Omental fat pad (tissue), 4 donors: ENCODE results near the gene CFAP46. TPM values are rescaled to one million over a fixed set of nuclear protein-coding genes. Genes with fewer than 3 reads are reported as not detected.

Experiments
- ATAC-seq: fragments of 150-250 bp; one replicate; pipeline ENCODE4 v1.9.1; 2016; ENCODE audit warnings: mild to moderate bottlenecking, moderate library complexity; ENCODE audit not compliant: low FRiP score
- DNase-seq: peaks from one replicate; pipeline ENCODE4 v3.0.0-alpha.2; 2019; ENCODE audit warnings: low spot score
- total RNA-seq, 4 donors: library from RNA; depleted of rRNA; stranded (reverse); fragments of >200 nt; gene quantifications; one replicate each; pipeline ENCODE4 v1.1.0, GENCODE V29; 2016
- TF ChIP-seq, protein P1 (sequence below), 3 donors: fragments of 450-650 bp; IDR thresholded peaks; one replicate each; pipeline ENCODE4 v1.5.1; 2016 to 2017; ENCODE audit warnings: antibody characterized with exemption in 3 of 3, mild to moderate bottlenecking in 3 of 3, moderate library complexity in 2 of 3

The CFAP46 gene
- total RNA-seq, 4 donors from 2014 or later = 0.24 to 0.37 TPM; not detected in 2

DNA sequence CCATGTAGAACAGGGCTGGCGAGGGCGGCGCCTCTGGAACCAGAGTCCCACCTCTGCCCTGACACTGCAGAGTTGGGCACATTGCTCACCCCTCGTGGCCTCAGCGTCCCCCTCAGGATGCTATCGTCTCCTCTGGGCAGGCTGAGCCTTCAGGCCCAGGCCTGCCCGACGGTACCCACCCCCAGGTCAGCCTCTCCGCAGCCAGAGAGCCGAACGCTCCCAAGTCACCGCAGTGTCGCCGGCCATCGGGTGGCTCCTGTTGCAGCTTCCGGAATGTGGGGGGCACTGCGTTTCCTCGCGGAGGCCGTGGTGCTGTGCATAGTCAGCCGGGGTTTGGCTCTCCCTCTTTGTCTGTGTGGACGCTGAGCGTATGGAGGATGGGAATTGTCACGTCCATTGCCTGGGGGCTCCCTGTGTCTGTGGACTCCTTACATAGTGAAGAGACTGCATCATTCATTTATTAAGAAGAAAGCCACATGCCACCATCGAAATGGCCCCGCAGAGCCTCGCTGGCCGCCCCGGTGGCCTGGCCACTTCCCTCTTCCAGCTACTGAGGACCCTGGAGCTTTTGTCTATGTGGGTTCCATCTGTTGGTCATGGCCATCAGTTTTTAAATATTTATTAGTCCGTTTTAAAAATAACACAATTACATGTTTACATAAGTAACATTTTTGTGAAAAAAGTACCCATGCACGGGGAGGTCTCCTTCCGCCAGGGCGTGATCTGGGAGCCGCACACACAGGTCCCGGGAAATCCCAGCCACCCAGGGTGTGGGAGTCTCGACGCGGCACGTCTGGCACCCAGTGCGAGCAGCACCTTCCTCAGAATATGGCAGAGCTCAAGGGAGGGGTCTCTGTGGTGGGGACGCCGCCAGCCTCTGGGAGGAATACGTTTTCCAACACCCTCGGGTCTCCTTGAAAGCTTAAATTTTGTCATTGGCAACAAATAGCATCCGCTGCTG is 172.0 kb downstream of the CFAP46 start:
- ATAC-seq (no peak), DNase-seq (no peak)
- TF ChIP-seq, protein P1, sequence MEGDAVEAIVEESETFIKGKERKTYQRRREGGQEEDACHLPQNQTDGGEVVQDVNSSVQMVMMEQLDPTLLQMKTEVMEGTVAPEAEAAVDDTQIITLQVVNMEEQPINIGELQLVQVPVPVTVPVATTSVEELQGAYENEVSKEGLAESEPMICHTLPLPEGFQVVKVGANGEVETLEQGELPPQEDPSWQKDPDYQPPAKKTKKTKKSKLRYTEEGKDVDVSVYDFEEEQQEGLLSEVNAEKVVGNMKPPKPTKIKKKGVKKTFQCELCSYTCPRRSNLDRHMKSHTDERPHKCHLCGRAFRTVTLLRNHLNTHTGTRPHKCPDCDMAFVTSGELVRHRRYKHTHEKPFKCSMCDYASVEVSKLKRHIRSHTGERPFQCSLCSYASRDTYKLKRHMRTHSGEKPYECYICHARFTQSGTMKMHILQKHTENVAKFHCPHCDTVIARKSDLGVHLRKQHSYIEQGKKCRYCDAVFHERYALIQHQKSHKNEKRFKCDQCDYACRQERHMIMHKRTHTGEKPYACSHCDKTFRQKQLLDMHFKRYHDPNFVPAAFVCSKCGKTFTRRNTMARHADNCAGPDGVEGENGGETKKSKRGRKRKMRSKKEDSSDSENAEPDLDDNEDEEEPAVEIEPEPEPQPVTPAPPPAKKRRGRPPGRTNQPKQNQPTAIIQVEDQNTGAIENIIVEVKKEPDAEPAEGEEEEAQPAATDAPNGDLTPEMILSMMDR (IDR thresholded peaks at IDR 0.05) = no peak

DNA sequence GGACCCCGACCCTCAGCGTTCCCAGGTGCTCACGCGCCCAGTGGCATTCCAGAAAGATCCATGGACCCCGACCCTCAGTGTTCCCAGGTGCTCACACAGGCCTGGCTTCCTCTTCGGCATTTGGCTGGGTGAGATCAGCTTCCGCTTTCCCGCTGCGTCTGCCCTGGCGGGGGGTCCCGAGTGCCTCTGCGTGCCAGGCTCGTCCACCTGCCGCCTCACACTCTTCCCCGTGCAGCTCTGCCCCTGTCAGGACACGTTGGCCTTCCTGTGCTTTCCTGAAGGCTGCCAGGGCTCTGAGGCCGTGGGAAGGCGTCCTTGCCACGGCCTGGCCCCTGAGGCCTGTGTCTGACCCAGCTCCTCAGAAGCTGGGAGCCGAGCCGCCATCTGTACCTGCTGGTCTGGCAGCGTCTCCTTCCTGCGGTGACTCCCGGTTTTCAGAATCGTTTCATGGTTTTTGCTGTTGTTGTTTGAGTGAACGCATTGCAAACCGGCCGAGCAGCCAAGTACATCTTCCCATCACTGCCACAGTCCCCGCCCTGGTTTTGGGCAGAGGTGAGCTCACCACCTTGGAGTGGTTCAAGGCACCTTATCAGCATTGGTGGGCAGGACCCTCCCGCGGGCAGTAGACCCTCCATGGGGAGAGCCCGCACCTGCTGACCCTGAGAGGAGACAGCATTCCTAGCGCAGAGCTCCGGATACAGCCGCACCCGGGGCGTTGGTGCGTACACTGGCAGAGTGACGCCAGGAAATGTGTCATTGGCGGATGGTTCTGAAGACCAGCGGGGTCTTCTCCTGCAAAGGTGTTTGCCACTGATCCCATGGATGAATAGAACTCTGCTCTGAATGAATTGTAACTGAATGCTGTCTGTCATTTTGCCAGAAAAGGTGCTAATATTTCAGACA is 173.8 kb downstream of the CFAP46 start:
- no peak for ATAC-seq
- TF ChIP-seq, protein P1 (IDR thresholded peaks at IDR 0.05) = no peak

DNA sequence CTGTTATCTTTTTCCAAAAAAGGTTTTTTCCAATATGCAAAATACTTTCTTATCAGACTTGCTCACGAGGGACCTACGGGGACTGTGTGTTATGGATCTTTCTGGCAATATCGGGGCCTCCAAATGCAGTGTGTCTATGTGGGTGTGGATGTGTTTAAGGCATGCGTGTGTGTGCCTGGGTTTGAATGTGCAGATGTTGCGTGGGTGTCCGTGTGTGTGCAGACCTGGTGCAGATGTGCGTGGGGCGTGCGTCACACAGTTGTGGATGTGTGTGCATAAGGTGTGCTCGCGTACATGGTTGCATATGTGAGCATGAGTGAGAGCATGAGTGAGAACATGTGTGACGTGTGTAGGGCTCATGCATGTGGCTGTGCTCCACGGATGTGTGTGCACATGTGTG is 176.1 kb downstream of the CFAP46 start:
- no peak for ATAC-seq
- TF ChIP-seq, protein P1 (IDR thresholded peaks at IDR 0.05) = no peak
- DNase-seq = no peak

More for the DNA sequence above, 173.8 kb downstream of the CFAP46 start:
- no peak for DNase-seq

DNA sequence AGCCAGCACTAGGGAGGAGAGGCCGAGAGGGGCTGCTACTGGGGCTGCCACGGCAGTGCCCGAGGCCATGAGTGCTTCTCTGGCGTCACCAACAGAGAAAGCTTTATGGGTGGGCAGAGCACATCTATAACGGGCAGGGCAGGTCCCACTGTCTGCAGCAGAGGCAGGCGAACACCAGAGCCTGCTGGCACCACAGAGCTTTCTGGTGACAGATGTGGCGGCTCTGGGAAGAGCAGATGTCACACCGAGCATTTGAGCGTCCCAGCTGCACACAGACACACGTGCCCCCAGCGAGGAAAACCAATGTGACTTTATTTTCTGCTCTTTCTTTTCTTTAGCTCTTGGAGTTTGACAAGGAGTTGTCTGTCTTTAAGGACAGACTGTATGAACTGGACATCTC is 176.9 kb downstream of the CFAP46 start:
- TF ChIP-seq, protein P1 (IDR thresholded peaks at IDR 0.05) = no peak

DNA sequence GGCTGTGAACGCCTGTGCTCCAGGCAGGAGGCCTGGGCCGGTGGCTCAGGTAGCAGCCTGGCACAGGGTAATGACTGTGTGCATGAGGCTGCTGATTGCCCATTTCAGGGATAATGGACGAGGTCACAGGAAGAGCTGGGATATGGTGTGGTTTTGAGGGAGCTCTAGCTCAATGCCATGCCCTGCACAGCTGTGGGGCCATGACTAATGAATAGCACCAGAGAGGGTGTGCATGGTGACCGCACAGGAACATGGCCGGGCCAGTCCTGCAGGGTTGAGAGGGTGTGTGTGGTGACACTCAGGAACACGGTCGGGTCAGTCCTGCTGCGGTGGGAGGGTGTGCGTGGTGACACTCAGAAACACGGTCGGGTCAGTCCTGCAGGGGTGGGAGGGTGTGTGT is 178.3 kb downstream of the CFAP46 start:
- ATAC-seq (no peak), DNase-seq (no peak)
- TF ChIP-seq, protein P1 (IDR thresholded peaks at IDR 0.05) = no peak

More for the DNA sequence above, 176.9 kb downstream of the CFAP46 start:
- ATAC-seq (no peak), DNase-seq (no peak)

DNA sequence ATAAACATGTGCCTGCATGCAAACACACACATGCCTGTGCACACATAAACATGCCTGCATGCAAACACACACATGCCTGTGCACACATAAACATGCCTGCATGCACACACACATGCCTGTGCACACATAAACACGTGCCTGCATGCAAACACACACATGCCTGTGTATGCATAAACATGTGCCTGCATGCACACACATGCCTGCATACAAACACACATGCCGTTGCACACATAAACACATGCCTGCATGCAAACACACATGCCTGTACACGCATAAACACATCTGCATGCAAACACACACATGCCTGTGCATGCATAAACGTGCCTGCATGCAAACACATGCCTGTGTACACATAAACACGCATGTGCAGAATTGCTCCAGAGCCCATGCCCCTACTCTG is 178.8 kb downstream of the CFAP46 start:
- DNase-seq = no peak
- no peak for ATAC-seq
- TF ChIP-seq, protein P1 (IDR thresholded peaks at IDR 0.05) = no peak
